NCI-H524 (cell line): ENCODE data around the gene SDK2.
"Not testable (repeated sequence)": the region's sequence is repeated elsewhere in the genome, so short reads cannot be mapped to it uniquely, and the experiment has no call there.

ENCODE experiments used
- DNase-seq, 2 experiments: peaks; one replicate each; lab custom pipeline; 2025; lab: John Stamatoyannopoulos, UW

SDK2 gene

GRCh38 chr17:73489991-73490390 lies 154.3 kb downstream of the SDK2 start:
- DNase-seq = no peak

- peak; percentile 61 to 85 for DNase-seq
Observed at GRCh38 chr17:73489333-73489732, 154.9 kb downstream of the SDK2 start.

- no peak for DNase-seq
Observed at GRCh38 chr17:73485130-73485529, 159.1 kb downstream of the SDK2 start.

GRCh38 chr17:73482894-73483293 lies 161.4 kb downstream of the SDK2 start:
- DNase-seq = no peak

- DNase-seq = no peak
Observed at GRCh38 chr17:73482251-73482716, 162.0 kb downstream of the SDK2 start.

- DNase-seq = peak in 1 of 2 experiments; percentile 42
Observed at GRCh38 chr17:73481676-73482075, 162.6 kb downstream of the SDK2 start.

GRCh38 chr17:73480740-73481139 lies 163.5 kb downstream of the SDK2 start:
- DNase-seq = no peak

- peak in 1 of 2 experiments; percentile 58 for DNase-seq
Observed at GRCh38 chr17:73478768-73479424, 165.3 kb downstream of the SDK2 start.

- no peak for DNase-seq
Observed at GRCh38 chr17:73478334-73478733, 165.9 kb downstream of the SDK2 start.

GRCh38 chr17:73476890-73477350 lies 167.3 kb downstream of the SDK2 start:
- peak in 1 of 2 experiments; percentile 39 for DNase-seq

- peak in 1 of 2 experiments; percentile 47 for DNase-seq
Observed at GRCh38 chr17:73474370-73474988, 169.8 kb downstream of the SDK2 start.

GRCh38 chr17:73472715-73473114 lies 171.5 kb downstream of the SDK2 start:
- DNase-seq = not testable (repeated sequence)

- no peak for DNase-seq
Observed at GRCh38 chr17:73471924-73472323, 172.3 kb downstream of the SDK2 start.

GRCh38 chr17:73470316-73470826 lies 173.9 kb downstream of the SDK2 start:
- DNase-seq = no peak

- DNase-seq = peak in 1 of 2 experiments; percentile 85
Observed at GRCh38 chr17:73469311-73469710, 174.9 kb downstream of the SDK2 start.

GRCh38 chr17:73468221-73468620 lies 176.0 kb downstream of the SDK2 start:
- DNase-seq = no peak

GRCh38 chr17:73467651-73468050 lies 176.6 kb downstream of the SDK2 start:
- peak in 1 of 2 experiments; percentile 55 for DNase-seq

- no peak for DNase-seq
Observed at GRCh38 chr17:73466704-73467433, 177.4 kb downstream of the SDK2 start.

GRCh38 chr17:73465953-73466230 lies 178.4 kb downstream of the SDK2 start:
- peak; percentile 98 to 99 for DNase-seq

GRCh38 chr17:73465130-73465952 lies 178.9 kb downstream of the SDK2 start:
- DNase-seq = no peak

- DNase-seq = no peak
Observed at GRCh38 chr17:73464447-73464846, 179.8 kb downstream of the SDK2 start.

- no peak for DNase-seq
Observed at GRCh38 chr17:73463821-73464220, 180.4 kb downstream of the SDK2 start.
